ENCODE results near the gene AFMID. TPM values are rescaled to one million over a fixed set of nuclear protein-coding genes. Genes with fewer than 3 reads are reported as not detected.

AFMID gene
- total RNA-seq, 2 donors from 2014 or later = 18.8 to 44.0 TPM

DNA sequence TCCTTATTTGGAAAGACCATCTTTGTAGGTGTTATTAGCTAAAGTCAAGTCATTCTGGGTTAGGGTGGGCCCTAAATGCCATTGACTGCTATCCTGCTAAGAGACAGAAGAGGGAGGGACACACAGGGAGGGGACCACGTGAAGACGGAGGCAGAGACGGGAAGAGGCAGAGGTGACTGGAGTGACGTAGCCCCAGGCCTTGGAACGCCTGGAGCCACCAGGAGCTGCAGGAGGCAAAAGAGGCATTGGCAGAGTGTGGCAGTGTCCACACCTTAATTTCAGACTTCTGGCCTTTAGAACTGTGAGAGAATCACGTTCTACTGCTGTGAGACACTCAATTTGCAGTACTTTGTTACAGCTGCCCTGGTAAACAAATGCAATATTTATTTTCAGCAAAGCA, 13.3 kb downstream of the AFMID start:
- no peaks in the 10 kb centered on the region for H3K27me3 ChIP-seq (replicated peaks; ENCODE audit: insufficient read depth)
- peaks cover 0 to 6% of the 10 kb centered on the region in 2 donors for H3K4me1 ChIP-seq (ENCODE audit: control insufficient read depth in 1 of 2, low read depth in 2 of 2)
- DNase-seq (ENCODE audit: low spot score) (no peak), ATAC-seq (ENCODE audit: insufficient number of reproducible peaks, low FRiP score, low read depth) (no peak)
- no peak overlapping the region for H3K4me3 ChIP-seq
- TF ChIP-seq, protein P1, sequence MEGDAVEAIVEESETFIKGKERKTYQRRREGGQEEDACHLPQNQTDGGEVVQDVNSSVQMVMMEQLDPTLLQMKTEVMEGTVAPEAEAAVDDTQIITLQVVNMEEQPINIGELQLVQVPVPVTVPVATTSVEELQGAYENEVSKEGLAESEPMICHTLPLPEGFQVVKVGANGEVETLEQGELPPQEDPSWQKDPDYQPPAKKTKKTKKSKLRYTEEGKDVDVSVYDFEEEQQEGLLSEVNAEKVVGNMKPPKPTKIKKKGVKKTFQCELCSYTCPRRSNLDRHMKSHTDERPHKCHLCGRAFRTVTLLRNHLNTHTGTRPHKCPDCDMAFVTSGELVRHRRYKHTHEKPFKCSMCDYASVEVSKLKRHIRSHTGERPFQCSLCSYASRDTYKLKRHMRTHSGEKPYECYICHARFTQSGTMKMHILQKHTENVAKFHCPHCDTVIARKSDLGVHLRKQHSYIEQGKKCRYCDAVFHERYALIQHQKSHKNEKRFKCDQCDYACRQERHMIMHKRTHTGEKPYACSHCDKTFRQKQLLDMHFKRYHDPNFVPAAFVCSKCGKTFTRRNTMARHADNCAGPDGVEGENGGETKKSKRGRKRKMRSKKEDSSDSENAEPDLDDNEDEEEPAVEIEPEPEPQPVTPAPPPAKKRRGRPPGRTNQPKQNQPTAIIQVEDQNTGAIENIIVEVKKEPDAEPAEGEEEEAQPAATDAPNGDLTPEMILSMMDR (IDR thresholded peaks at IDR 0.05) = no peak
- no peaks in the 10 kb centered on the region for H3K9me3 ChIP-seq
- no peak overlapping the region for H3K27ac ChIP-seq
- H3K36me3 ChIP-seq = no peaks in the 10 kb centered on the region

DNA sequence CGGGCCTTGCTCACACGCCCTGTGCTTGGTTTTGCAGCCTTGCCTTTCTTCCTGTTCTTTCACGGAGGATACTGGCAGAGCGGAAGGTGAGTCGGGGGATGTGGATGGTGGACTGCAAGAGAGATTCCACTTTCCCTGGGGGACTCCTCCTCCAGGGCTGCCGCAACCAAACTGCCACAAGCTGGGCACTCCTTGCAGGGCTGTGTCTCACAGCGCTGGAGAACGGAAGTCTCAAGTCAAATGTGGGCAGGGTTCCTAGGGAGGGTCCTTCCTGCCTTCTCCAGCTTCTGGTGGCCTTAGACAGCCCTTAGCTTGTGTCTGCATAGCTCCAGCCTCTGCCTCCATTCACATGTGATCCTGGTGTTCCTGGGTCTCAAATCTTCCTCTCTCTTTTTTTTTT, 15.5 kb downstream of the AFMID start:
- H3K36me3 ChIP-seq = no peaks in the 10 kb centered on the region
- H3K9me3 ChIP-seq = no peaks in the 10 kb centered on the region
- TF ChIP-seq, protein P1 (IDR thresholded peaks at IDR 0.05) = no peak
- H3K4me3 ChIP-seq = no peak overlapping the region
- H3K27me3 ChIP-seq (replicated peaks; ENCODE audit: insufficient read depth) = no peaks in the 10 kb centered on the region
- DNase-seq (ENCODE audit: low spot score) (no peak), ATAC-seq (ENCODE audit: insufficient number of reproducible peaks, low FRiP score, low read depth) (no peak)
- no peak overlapping the region for H3K27ac ChIP-seq
- peaks cover 0 to 6% of the 10 kb centered on the region in 2 donors for H3K4me1 ChIP-seq (ENCODE audit: control insufficient read depth in 1 of 2, low read depth in 2 of 2)

DNA sequence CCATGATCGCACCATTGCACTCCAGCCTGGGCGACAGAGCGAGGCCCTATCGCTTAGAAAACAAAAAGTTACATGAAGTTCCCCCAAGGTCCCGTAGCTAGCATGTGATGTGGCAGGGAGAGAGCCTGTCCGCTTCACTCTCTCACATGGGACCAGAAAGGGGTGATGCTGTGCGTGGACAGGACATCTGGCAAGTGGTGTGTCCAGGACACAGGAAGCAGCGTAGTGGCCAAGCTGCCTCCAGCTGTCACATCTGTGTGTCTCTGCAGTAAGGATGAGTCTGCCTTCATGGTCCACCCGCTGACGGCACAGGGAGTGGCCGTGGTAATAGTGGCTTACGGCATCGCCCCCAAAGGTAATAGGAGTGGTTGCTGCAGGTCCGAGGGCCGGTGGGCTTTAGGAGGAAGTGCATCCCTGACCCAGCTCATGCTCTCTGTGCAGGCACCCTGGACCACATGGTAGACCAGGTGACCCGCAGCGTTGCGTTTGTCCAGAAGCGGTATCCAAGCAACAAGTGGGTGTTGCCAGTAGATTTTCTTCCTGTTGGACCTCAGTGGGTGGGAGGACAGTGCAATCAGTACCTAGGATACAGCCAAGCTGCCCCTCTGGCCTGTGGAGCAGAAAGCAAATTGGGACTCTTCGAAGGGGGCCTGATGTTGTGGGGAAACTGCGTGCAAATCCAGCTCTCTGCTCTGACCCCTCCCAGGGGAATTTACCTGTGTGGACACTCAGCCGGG, 17.4 kb downstream of the AFMID start:
- ATAC-seq (ENCODE audit: insufficient number of reproducible peaks, low FRiP score, low read depth) (no peak), DNase-seq (ENCODE audit: low spot score) (no peak)
- H3K4me1 ChIP-seq (ENCODE audit: control insufficient read depth in 1 of 2, low read depth in 2 of 2) = peaks cover 0 to under 1% of the 10 kb centered on the region in 2 donors
- H3K9me3 ChIP-seq = no peaks in the 10 kb centered on the region
- no peaks in the 10 kb centered on the region for H3K27me3 ChIP-seq (replicated peaks; ENCODE audit: insufficient read depth)
- no peak overlapping the region for H3K27ac ChIP-seq
- H3K36me3 ChIP-seq = no peaks in the 10 kb centered on the region
- TF ChIP-seq, protein P1 (IDR thresholded peaks at IDR 0.05) = no peak
- H3K4me3 ChIP-seq = no peak overlapping the region

DNA sequence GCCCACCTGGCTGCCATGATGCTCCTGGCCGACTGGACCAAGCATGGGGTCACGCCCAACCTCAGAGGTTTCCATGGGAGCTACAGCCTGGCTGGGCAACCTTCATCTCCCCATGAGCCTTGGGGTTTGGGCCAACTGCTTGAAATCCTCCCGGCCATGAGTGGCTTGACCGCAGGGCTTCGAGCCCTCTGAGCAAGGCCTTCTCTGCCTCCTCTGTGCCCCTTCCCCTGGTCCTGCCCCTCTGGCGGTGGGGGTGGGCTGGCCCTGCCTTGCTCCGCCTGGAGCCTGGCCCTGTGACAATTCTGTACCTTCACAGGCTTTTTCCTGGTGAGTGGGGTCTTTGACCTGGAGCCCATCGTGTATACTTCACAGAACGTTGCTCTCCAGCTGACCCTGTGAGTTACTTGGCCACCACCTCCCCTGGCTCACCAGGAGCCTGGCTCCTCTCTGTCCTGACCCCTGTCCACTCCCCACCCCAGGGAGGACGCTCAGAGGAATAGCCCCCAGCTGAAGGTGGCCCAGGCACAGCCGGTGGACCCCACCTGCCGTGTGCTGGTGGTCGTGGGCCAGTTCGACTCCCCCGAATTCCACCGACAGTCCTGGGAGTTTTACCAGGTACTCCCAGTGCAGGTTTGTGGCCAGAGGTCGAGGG, 18.1 kb downstream of the AFMID start:
- TF ChIP-seq, protein P1 (IDR thresholded peaks at IDR 0.05) = no peak
- no peaks in the 10 kb centered on the region for H3K27me3 ChIP-seq (replicated peaks; ENCODE audit: insufficient read depth)
- DNase-seq (ENCODE audit: low spot score) (no peak), ATAC-seq (ENCODE audit: insufficient number of reproducible peaks, low FRiP score, low read depth) (no peak)
- no peaks in the 10 kb centered on the region for H3K9me3 ChIP-seq
- H3K4me3 ChIP-seq = no peak overlapping the region
- H3K4me1 ChIP-seq (ENCODE audit: control insufficient read depth in 1 of 2, low read depth in 2 of 2) = no peaks in the 10 kb centered on the region
- H3K27ac ChIP-seq = no peak overlapping the region
- H3K36me3 ChIP-seq = no peaks in the 10 kb centered on the region

DNA sequence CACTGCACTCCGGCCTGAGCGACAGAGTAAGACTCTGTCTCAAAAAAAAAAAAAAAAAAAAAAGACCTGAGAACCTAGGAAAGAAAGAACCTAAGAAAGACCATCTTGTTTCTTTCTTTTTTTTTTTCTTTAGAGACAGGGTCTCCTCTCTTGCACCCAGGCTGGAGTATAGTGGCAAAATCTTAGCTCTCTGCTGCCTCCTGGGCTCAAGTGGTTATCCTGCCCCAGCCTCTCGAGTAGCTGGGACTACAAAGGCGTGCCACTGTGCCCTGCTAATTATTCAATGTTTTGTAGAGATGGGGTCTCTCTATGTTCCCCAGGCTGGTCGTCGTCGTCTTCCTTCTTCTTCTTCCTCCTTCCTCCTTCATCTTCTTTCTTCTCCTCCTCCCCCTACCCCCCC, 19.1 kb downstream of the AFMID start:
- no peak for ATAC-seq (ENCODE audit: insufficient number of reproducible peaks, low FRiP score, low read depth)
- Histone ChIP-seq H3K9me3 (no peaks in the 10 kb centered on the region), H3K27me3 (replicated peaks; ENCODE audit: insufficient read depth) (no peaks in the 10 kb centered on the region), H3K4me1 (ENCODE audit: control insufficient read depth in 1 of 2, low read depth in 2 of 2) (no peaks in the 10 kb centered on the region), H3K27ac (no peak overlapping the region), H3K36me3 (no peaks in the 10 kb centered on the region), H3K4me3 (no peak overlapping the region)
- no peak for DNase-seq (ENCODE audit: low spot score)
- TF ChIP-seq, protein P1 (IDR thresholded peaks at IDR 0.05) = no peak
